Liver (tissue), 9 donors: ENCODE measurements around the gene AGA. TPM values are rescaled to one million over a fixed set of nuclear protein-coding genes. Genes with fewer than 3 reads are reported as not detected.

Source experiments
- DNase-seq: peaks from one replicate; pipeline ENCODE4 v3.0.0-alpha.2; 2017; ENCODE audit warnings: low spot score
- H3K27ac ChIP-seq, 2 donors: one replicate each; pipeline ENCODE4 v1.7.0; 2013; ENCODE audit warnings: inconsistent platforms in 2 of 2, low read length in 2 of 2, control low read depth in 1 of 2, low read depth in 1 of 2, mild to moderate bottlenecking in 1 of 2
- H3K27me3 ChIP-seq, 4 donors: one replicate each; pipeline versions ENCODE4 v1.6.1 to v1.7.0; 2013; ENCODE audit warnings: low read length in 3 of 4, inconsistent platforms in 1 of 4, mild to moderate bottlenecking in 1 of 4, moderate library complexity in 1 of 4; ENCODE audit not compliant: control insufficient read depth in 4 of 4, insufficient read depth in 4 of 4
- H3K36me3 ChIP-seq, 4 donors: one replicate each; pipeline versions ENCODE4 v1.6.1 to v1.7.0; 2013; ENCODE audit warnings: low read length in 3 of 4, mild to moderate bottlenecking in 3 of 4, low read depth in 1 of 4, moderate library complexity in 1 of 4; ENCODE audit not compliant: control insufficient read depth in 4 of 4, insufficient read depth in 3 of 4
- H3K4me1 ChIP-seq, 4 donors: one replicate each; pipeline versions ENCODE4 v1.6.1 to v1.7.0; 2013; ENCODE audit warnings: low read length in 3 of 4, mild to moderate bottlenecking in 3 of 4, moderate library complexity in 1 of 4; ENCODE audit not compliant: control insufficient read depth in 4 of 4, insufficient read depth in 4 of 4
- H3K4me3 ChIP-seq, 3 donors: one replicate each; pipeline versions ENCODE4 v1.6.1 to v1.7.0; 2013; ENCODE audit warnings: low read length in 3 of 3, control low read depth in 1 of 3, low read depth in 1 of 3, mild to moderate bottlenecking in 1 of 3
- H3K9ac ChIP-seq, 2 donors: one replicate each; pipeline ENCODE4 v1.7.0; 2013; ENCODE audit warnings: low read length in 2 of 2, mild to moderate bottlenecking in 2 of 2, moderate library complexity in 2 of 2, control low read depth in 1 of 2, low read depth in 1 of 2
- H3K9me3 ChIP-seq, 4 donors: one replicate each; pipeline versions ENCODE4 v1.6.1 to v1.7.0; 2013; ENCODE audit warnings: low read length in 3 of 4; ENCODE audit not compliant: control insufficient read depth in 4 of 4
- EGR1 ChIP-seq, 2 donors: IDR thresholded peaks; 2 replicates each; pipeline ENCODE4 v1.6.1; 2016 to 2018; ENCODE audit warnings: antibody characterized with exemption in 2 of 2, low read depth in 2 of 2
- FOXA1 ChIP-seq: IDR thresholded peaks from 2 replicates; pipeline ENCODE4 v1.6.1; 2016; ENCODE audit warnings: antibody characterized with exemption
- FOXA2 ChIP-seq: IDR thresholded peaks from 2 replicates; pipeline ENCODE4 v1.6.1; 2016; ENCODE audit warnings: antibody characterized with exemption
- GABPA ChIP-seq, 2 donors: IDR thresholded peaks in 1 of 2; conservative IDR thresholded peaks in 1 of 2; 2 replicates each; pipeline ENCODE4 v1.6.1; 2016; ENCODE audit warnings: antibody characterized with exemption in 2 of 2, mild to moderate bottlenecking in 1 of 2, moderate library complexity in 1 of 2
- HNF4A ChIP-seq, 2 donors: conservative IDR thresholded peaks; 2 replicates each; pipeline ENCODE4 v1.6.1; 2016; ENCODE audit warnings: antibody characterized with exemption in 2 of 2, mild to moderate bottlenecking in 2 of 2
- HNF4G ChIP-seq: IDR thresholded peaks from 2 replicates; pipeline ENCODE4 v1.6.1; 2016; ENCODE audit warnings: antibody characterized with exemption
- JUND ChIP-seq, 2 donors: IDR thresholded peaks; 2 replicates each; pipeline ENCODE4 v1.6.1; 2016; ENCODE audit warnings: antibody characterized with exemption in 2 of 2
- NR2F2 ChIP-seq: IDR thresholded peaks from 2 replicates; pipeline ENCODE4 v1.6.1; 2016; ENCODE audit warnings: antibody characterized with exemption
- RAD21 ChIP-seq, 2 donors: IDR thresholded peaks; 2 replicates each; pipeline ENCODE4 v1.6.1; 2016; ENCODE audit warnings: antibody characterized with exemption in 2 of 2, mild to moderate bottlenecking in 2 of 2
- RXRA ChIP-seq, 2 donors: IDR thresholded peaks; 2 replicates each; pipeline ENCODE4 v1.6.1; 2017 to 2018; ENCODE audit warnings: antibody characterized with exemption in 2 of 2, mild to moderate bottlenecking in 1 of 2
- SP1 ChIP-seq: IDR thresholded peaks from 2 replicates; pipeline ENCODE4 v1.6.1; 2018; ENCODE audit warnings: antibody characterized with exemption, mild to moderate bottlenecking
- TAF1 ChIP-seq: conservative IDR thresholded peaks from 2 replicates; pipeline ENCODE4 v1.6.1; 2016; ENCODE audit warnings: antibody characterized with exemption, mild to moderate bottlenecking
- YY1 ChIP-seq: IDR thresholded peaks from 2 replicates; pipeline ENCODE4 v1.6.1; 2016; ENCODE audit warnings: antibody characterized with exemption, mild to moderate bottlenecking
- WGBS: extraction: QIAGEN DNeasy Blood & Tissue Kit; methylation state at CpG from one replicate; pipeline ENCODE4 v1.1.7; 2013; 5-methylcytosine and 5-hydroxymethylcytosine counted together
- polyA plus RNA-seq, 2 donors: library from polyadenylated mRNA; stranded (reverse) in 1 of 2; unstranded in 1 of 2; fragments of 200-250 nt in 1 of 2; fragments of >200 nt in 1 of 2; fragmentation: Nextera tagmentation in 1 of 2; extraction: Ambion mirVana in 1 of 2; gene quantifications; one replicate each; pipeline versions ENCODE4 v1.2.1 to v1.2.3, GENCODE V29; 2013 to 2015
- total RNA-seq, 2 donors: library from RNA; depleted of rRNA; stranded (reverse); fragments of >200 nt; gene quantifications; one replicate each; pipeline ENCODE4 v1.2.3, GENCODE V29; 2014
- TF ChIP-seq, protein P1 (sequence below): IDR thresholded peaks from 2 replicates; pipeline ENCODE4 v1.6.1; 2016; ENCODE audit warnings: antibody characterized with exemption
- TF ChIP-seq, protein P2 (sequence below): IDR thresholded peaks from 2 replicates; pipeline ENCODE4 v1.6.1; 2016; ENCODE audit warnings: antibody characterized with exemption
- TF ChIP-seq, protein P3 (sequence below): IDR thresholded peaks from 2 replicates; pipeline ENCODE4 v1.6.1; 2016; ENCODE audit warnings: antibody characterized with exemption, mild to moderate bottlenecking
- TF ChIP-seq, protein P4 (sequence below): IDR thresholded peaks from 2 replicates; pipeline ENCODE4 v1.6.1; 2016; ENCODE audit warnings: antibody characterized with exemption
- TF ChIP-seq, protein P5 (sequence below): fragments of 150-350 bp; IDR thresholded peaks from 2 replicates; pipeline ENCODE4 v1.5.1; 2017; ENCODE audit warnings: improper control_type of control experiment, low read depth, low read length; ENCODE audit not compliant: missing input control
- donor health status: healthy.
- donor health status: healthy.
- donor health status: healthy.
- donor health status: healthy.
- donor health status: healthy.

Gene AGA
- total and polyA plus RNA-seq, 4 donors = 12.9 to 38.4 (median 35.6) TPM

DNA sequence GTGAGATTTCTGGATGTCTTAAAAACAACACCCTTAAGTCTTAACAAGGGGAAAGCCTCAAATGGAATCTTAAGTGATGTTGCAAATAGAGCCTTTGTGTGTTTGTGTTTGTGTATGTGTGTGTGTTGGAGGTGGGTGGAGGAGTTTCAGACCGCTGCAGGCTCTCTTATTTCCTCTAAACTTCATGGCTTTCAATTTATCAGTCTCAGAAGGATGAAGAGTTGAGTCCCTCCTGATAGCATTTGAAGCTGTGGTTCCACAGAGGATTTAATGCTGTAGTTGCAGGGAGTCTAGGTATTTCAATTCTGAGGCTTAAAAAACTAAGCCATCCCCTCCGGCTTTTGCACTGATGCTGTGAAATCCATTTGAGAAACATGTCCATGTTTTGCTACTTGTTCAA, 4.3 kb upstream of the AGA start:
- Histone ChIP-seq H3K9ac (no peak overlapping the region), H3K36me3 (no peaks in the 10 kb centered on the region), H3K27ac (no peak overlapping the region), H3K4me1 (peaks cover 0 to 10% (median 4%) of the 10 kb centered on the region in 4 donors), H3K4me3 (no peak overlapping the region), H3K27me3 (no peaks in the 10 kb centered on the region), H3K9me3 (no peaks in the 10 kb centered on the region)
- TF ChIP-seq HNF4A (conservative IDR thresholded peaks at IDR 0.05) (no peak), NR2F2 (no peak), RXRA (IDR thresholded peaks at IDR 0.05) (no peak), TAF1 (no peak), FOXA2 (no peak), FOXA1 (no peak), JUND (IDR thresholded peaks at IDR 0.05) (no peak), GABPA (IDR thresholded peaks at IDR 0.05 in 1 of 2, conservative IDR thresholded peaks at IDR 0.05 in 1 of 2) (no peak), EGR1 (IDR thresholded peaks at IDR 0.05; ENCODE audit: low read depth in 2 of 2) (no peak)
- TF ChIP-seq, protein P1, sequence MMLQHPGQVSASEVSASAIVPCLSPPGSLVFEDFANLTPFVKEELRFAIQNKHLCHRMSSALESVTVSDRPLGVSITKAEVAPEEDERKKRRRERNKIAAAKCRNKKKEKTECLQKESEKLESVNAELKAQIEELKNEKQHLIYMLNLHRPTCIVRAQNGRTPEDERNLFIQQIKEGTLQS = no peak
- 92% methylated on average over 2 of the region's 2 CpGs for WGBS
- no peak for DNase-seq

DNA sequence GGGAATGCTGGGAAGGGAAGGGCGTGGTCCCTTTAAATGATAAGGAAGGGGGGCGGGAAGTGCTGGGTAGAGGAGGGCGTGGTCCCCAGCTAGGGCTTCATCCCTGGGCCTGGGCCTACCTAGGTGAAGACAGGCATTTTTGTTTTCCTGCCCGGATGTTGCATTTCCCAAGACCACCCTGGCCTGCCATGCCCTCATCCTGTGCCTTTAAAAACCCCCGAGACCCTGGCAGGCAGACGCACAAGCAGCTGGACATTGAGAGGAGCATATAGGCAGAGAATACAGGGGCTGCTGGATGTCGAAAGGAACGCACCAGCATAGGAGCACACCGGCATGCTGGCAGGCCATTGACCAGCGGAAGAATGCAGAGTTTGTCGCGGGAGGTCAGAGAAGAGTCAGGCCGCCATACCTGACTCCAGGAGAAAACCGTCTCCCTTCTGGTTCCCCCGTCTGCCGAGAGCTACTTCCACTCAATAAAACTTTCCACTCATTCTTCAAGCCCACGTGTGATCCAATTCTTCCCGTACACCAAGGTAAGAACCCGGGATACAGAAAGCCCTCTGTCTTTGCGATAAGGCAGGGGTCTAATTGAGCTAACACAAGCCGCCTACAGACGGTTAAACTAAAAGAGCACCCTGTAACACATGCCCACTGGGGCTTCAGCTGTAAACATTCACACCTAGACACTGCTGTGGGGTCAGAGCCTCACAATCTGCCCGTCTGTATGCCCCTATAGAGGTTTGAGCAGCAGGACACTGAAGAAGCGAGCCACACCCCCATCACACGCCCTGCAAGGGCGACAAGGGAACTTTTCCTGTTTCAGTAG, 2.9 kb upstream of the AGA start:
- 88% methylated on average over 26 of the region's 26 CpGs for WGBS
- Histone ChIP-seq H3K4me3 (no peak overlapping the region), H3K27me3 (no peaks in the 10 kb centered on the region), H3K36me3 (no peaks in the 10 kb centered on the region), H3K9me3 (no peaks in the 10 kb centered on the region), H3K27ac (no peak overlapping the region), H3K4me1 (peaks cover 0 to 19% (median 9%) of the 10 kb centered on the region in 4 donors), H3K9ac (no peak overlapping the region)
- DNase-seq = no peak
- no peak for TF ChIP-seq RXRA (IDR thresholded peaks at IDR 0.05)
- TF ChIP-seq, protein P2, sequence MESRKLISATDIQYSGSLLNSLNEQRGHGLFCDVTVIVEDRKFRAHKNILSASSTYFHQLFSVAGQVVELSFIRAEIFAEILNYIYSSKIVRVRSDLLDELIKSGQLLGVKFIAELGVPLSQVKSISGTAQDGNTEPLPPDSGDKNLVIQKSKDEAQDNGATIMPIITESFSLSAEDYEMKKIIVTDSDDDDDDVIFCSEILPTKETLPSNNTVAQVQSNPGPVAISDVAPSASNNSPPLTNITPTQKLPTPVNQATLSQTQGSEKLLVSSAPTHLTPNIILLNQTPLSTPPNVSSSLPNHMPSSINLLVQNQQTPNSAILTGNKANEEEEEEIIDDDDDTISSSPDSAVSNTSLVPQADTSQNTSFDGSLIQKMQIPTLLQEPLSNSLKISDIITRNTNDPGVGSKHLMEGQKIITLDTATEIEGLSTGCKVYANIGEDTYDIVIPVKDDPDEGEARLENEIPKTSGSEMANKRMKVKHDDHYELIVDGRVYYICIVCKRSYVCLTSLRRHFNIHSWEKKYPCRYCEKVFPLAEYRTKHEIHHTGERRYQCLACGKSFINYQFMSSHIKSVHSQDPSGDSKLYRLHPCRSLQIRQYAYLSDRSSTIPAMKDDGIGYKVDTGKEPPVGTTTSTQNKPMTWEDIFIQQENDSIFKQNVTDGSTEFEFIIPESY = no peak
- no peak for TF ChIP-seq FOXA1
- TF ChIP-seq, protein P3, sequence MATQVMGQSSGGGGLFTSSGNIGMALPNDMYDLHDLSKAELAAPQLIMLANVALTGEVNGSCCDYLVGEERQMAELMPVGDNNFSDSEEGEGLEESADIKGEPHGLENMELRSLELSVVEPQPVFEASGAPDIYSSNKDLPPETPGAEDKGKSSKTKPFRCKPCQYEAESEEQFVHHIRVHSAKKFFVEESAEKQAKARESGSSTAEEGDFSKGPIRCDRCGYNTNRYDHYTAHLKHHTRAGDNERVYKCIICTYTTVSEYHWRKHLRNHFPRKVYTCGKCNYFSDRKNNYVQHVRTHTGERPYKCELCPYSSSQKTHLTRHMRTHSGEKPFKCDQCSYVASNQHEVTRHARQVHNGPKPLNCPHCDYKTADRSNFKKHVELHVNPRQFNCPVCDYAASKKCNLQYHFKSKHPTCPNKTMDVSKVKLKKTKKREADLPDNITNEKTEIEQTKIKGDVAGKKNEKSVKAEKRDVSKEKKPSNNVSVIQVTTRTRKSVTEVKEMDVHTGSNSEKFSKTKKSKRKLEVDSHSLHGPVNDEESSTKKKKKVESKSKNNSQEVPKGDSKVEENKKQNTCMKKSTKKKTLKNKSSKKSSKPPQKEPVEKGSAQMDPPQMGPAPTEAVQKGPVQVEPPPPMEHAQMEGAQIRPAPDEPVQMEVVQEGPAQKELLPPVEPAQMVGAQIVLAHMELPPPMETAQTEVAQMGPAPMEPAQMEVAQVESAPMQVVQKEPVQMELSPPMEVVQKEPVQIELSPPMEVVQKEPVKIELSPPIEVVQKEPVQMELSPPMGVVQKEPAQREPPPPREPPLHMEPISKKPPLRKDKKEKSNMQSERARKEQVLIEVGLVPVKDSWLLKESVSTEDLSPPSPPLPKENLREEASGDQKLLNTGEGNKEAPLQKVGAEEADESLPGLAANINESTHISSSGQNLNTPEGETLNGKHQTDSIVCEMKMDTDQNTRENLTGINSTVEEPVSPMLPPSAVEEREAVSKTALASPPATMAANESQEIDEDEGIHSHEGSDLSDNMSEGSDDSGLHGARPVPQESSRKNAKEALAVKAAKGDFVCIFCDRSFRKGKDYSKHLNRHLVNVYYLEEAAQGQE = no peak
- no peak for TF ChIP-seq HNF4G
- TF ChIP-seq EGR1 (IDR thresholded peaks at IDR 0.05; ENCODE audit: low read depth in 2 of 2) = no peak
- no peak for TF ChIP-seq JUND (IDR thresholded peaks at IDR 0.05)
- TF ChIP-seq, protein P4, sequence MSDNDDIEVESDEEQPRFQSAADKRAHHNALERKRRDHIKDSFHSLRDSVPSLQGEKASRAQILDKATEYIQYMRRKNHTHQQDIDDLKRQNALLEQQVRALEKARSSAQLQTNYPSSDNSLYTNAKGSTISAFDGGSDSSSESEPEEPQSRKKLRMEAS = no peak
- no peak for TF ChIP-seq NR2F2
- TF ChIP-seq RAD21 (IDR thresholded peaks at IDR 0.05) = no peak
- TF ChIP-seq GABPA (IDR thresholded peaks at IDR 0.05 in 1 of 2, conservative IDR thresholded peaks at IDR 0.05 in 1 of 2) = no peak
- no peak for TF ChIP-seq HNF4A (conservative IDR thresholded peaks at IDR 0.05)
- no peak for TF ChIP-seq YY1
- no peak for TF ChIP-seq TAF1
- TF ChIP-seq FOXA2 = no peak
- TF ChIP-seq, protein P1 = no peak
- no peak for TF ChIP-seq SP1
- TF ChIP-seq, protein P5, sequence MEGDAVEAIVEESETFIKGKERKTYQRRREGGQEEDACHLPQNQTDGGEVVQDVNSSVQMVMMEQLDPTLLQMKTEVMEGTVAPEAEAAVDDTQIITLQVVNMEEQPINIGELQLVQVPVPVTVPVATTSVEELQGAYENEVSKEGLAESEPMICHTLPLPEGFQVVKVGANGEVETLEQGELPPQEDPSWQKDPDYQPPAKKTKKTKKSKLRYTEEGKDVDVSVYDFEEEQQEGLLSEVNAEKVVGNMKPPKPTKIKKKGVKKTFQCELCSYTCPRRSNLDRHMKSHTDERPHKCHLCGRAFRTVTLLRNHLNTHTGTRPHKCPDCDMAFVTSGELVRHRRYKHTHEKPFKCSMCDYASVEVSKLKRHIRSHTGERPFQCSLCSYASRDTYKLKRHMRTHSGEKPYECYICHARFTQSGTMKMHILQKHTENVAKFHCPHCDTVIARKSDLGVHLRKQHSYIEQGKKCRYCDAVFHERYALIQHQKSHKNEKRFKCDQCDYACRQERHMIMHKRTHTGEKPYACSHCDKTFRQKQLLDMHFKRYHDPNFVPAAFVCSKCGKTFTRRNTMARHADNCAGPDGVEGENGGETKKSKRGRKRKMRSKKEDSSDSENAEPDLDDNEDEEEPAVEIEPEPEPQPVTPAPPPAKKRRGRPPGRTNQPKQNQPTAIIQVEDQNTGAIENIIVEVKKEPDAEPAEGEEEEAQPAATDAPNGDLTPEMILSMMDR = no peak
